SK-N-SH (cell line): Measurements from ENCODE around the gene CCR5. TPM values are rescaled to one million over a fixed set of nuclear protein-coding genes. Genes with fewer than 3 reads are reported as not detected.

Source experiments
- CTCF ChIA-PET: fragments of 300-600, 350-600 bp; formaldehyde crosslinking; extraction: SDS; loops from one replicate; lab custom pipeline; 2021; lab: Yijun Ruan, JAX
- POLR2A ChIA-PET: fragments of 350-600 bp; sonication (Branson Sonifier 250); formaldehyde crosslinking; extraction: SDS; loops from one replicate; lab custom pipeline; 2020; ENCODE audit warnings: antibody characterized with exemption, inconsistent platforms; lab: Yijun Ruan, JAX
- DNase-seq: peaks from one replicate; pipeline ENCODE4 v3.0.0; 2012
- H2AFZ ChIP-seq: fragments of 200-600 bp; sonication (generic); 2 replicates; pipeline ENCODE4 v1.8.1; 2016; ENCODE audit warnings: antibody characterized with exemption, mild to moderate bottlenecking, low read depth
- H3F3A ChIP-seq: fragments of 200-600 bp; sonication (generic); replicated peaks from 2 replicates; pipeline ENCODE3; 2016; ENCODE audit warnings: antibody characterized with exemption, mild to moderate bottlenecking; ENCODE audit not compliant: insufficient read depth
- H3K27ac ChIP-seq, 2 experiments: fragments of 200-500 bp in 1 of 2; fragments of 200-600 bp in 1 of 2; sonication (Bioruptor generic) in 1 of 2; sonication (generic), shearing (Covaris generic) in 1 of 2; 2 replicates each; pipeline versions ENCODE4 v1.5.1 to v1.6.1; 2014 to 2016; ENCODE audit warnings: low read depth in 2 of 2, inconsistent platforms in 1 of 2, low read length in 1 of 2, mild to moderate bottlenecking in 1 of 2, mixed read lengths in 1 of 2
- H3K27me3 ChIP-seq: fragments of 200-600 bp; sonication (generic), shearing (Covaris generic); 2 replicates; pipeline ENCODE4 v1.6.1; 2016; ENCODE audit warnings: mixed run types; ENCODE audit not compliant: insufficient read depth
- H3K36me3 ChIP-seq, 2 experiments: fragments of 200-500 bp in 1 of 2; fragments of 200-600 bp in 1 of 2; sonication (Bioruptor generic) in 1 of 2; sonication (generic) in 1 of 2; replicated peaks in 1 of 2; 2 replicates each; pipeline versions ENCODE3 to v1.5.1; 2014 to 2016; ENCODE audit warnings: low read length in 1 of 2, mild to moderate bottlenecking in 1 of 2; ENCODE audit not compliant: insufficient read depth in 2 of 2, control insufficient read depth in 1 of 2
- H3K4me1 ChIP-seq, 2 experiments: fragments of 200-500 bp in 1 of 2; fragments of 200-600 bp in 1 of 2; sonication (Bioruptor generic) in 1 of 2; sonication (generic), shearing (Covaris generic) in 1 of 2; 2 replicates each; pipeline versions ENCODE4 v1.5.1 to v1.6.1; 2014 to 2016; ENCODE audit warnings: low read depth in 1 of 2, low read length in 1 of 2, mixed run types in 1 of 2; ENCODE audit not compliant: insufficient read depth in 2 of 2, control insufficient read depth in 1 of 2
- H3K4me2 ChIP-seq: fragments of 200-600 bp; sonication (generic), shearing (Covaris generic); 2 replicates; pipeline ENCODE4 v1.6.1; 2017; ENCODE audit warnings: mixed run types
- H3K4me3 ChIP-seq, 2 experiments: fragments of 200-500 bp in 1 of 2; fragments of 200-600 bp in 1 of 2; sonication (Bioruptor generic) in 1 of 2; sonication (generic), shearing (Covaris generic) in 1 of 2; 2 replicates each; pipeline versions ENCODE4 v1.5.1 to v1.8.1; 2014 to 2016; ENCODE audit warnings: low read depth in 2 of 2, inconsistent platforms in 1 of 2, low read length in 1 of 2, mild to moderate bottlenecking in 1 of 2, mixed read lengths in 1 of 2, moderate library complexity in 1 of 2
- H3K79me2 ChIP-seq: fragments of 200-600 bp; sonication (generic); 2 replicates; pipeline ENCODE4 v1.8.1; 2017; ENCODE audit warnings: mild to moderate bottlenecking; ENCODE audit not compliant: insufficient read depth
- H3K9ac ChIP-seq: fragments of 200-600 bp; sonication (generic); 2 replicates; pipeline ENCODE4 v1.6.1; 2017; ENCODE audit warnings: mixed run types
- H3K9me2 ChIP-seq: fragments of 200-600 bp; sonication (generic); 2 replicates; pipeline ENCODE4 v1.6.1; 2017; ENCODE audit warnings: mixed run types
- H3K9me3 ChIP-seq: fragments of 200-600 bp; sonication (generic); 2 replicates; pipeline ENCODE4 v1.6.1; 2017; ENCODE audit warnings: mixed run types, mild to moderate bottlenecking, moderate library complexity
- H4K20me1 ChIP-seq: fragments of 200-600 bp; sonication (generic); 2 replicates; pipeline ENCODE4 v1.6.1; 2017; ENCODE audit warnings: mild to moderate bottlenecking, mixed run types; ENCODE audit not compliant: insufficient read depth
- FOSL2 ChIP-seq: IDR thresholded peaks from 2 replicates; pipeline ENCODE4 v1.4.0; 2012; ENCODE audit warnings: low read depth, mild to moderate bottlenecking, moderate library complexity, borderline replicate concordance
- FOXJ3 ChIP-seq: sonication (generic); formaldehyde crosslinking; IDR thresholded peaks from 2 replicates; pipeline ENCODE4 v1.5.1; 2020; ENCODE audit warnings: mild to moderate bottlenecking, missing genetic modification reagents
- FOXM1 ChIP-seq: IDR thresholded peaks from 2 replicates; pipeline ENCODE4 v1.4.0; 2012; ENCODE audit warnings: low read depth, mild to moderate bottlenecking
- MAX ChIP-seq: IDR thresholded peaks from 2 replicates; pipeline ENCODE4 v1.4.0; 2012; ENCODE audit warnings: low read depth
- MXI1 ChIP-seq: IDR thresholded peaks from 2 replicates; pipeline ENCODE4 v1.6.1; 2012; ENCODE audit warnings: mild to moderate bottlenecking, low read depth, low read length, improper control_type of control experiment
- NRF1 ChIP-seq: IDR thresholded peaks from 2 replicates; pipeline ENCODE4 v1.6.1; 2012; ENCODE audit warnings: low read depth, mild to moderate bottlenecking, low read length
- RCOR1 ChIP-seq: fragments of 150-350 bp; IDR thresholded peaks from 2 replicates; pipeline ENCODE4 v1.6.1; 2017; ENCODE audit warnings: antibody characterized with exemption, low read length
- REST ChIP-seq: IDR thresholded peaks from 2 replicates; pipeline ENCODE4 v1.6.1; 2012; ENCODE audit warnings: mild to moderate bottlenecking, low read depth, low read length, moderate library complexity
- SIN3A ChIP-seq: IDR thresholded peaks from 2 replicates; pipeline ENCODE4 v1.6.1; 2012; ENCODE audit warnings: low read depth, mild to moderate bottlenecking, low read length, moderate library complexity, borderline replicate concordance
- SMC3 ChIP-seq: IDR thresholded peaks from 2 replicates; pipeline ENCODE4 v1.6.1; 2012; ENCODE audit warnings: low read depth, low read length, improper control_type of control experiment
- YY1 ChIP-seq: IDR thresholded peaks from 2 replicates; pipeline ENCODE4 v1.4.0; 2012; ENCODE audit warnings: low read depth, mild to moderate bottlenecking
- ZBTB33 ChIP-seq: IDR thresholded peaks from 2 replicates; pipeline ENCODE4 v1.4.0; 2012; ENCODE audit warnings: low read depth, borderline replicate concordance
- polyA plus RNA-seq, 3 experiments: library from polyadenylated mRNA; depleted of rRNA; stranded (reverse); fragments of >200 nt; gene quantifications; 2 replicates each; pipeline ENCODE4 v1.2.3, GENCODE V29; 2012

CCR5 gene
- polyA plus RNA-seq, 1 of the 3 experiments (the other 2 are of a cell fraction) = not detected

GRCh38 chr3:46335541-46335940 lies 35.2 kb upstream of the CCR5 start (continued):
- no peak for TF ChIP-seq REST
- TF ChIP-seq MAX = no peak
- no peak for TF ChIP-seq SMC3
- no peak for TF ChIP-seq YY1
- TF ChIP-seq SIN3A = no peak
- no peak for TF ChIP-seq FOXJ3
- TF ChIP-seq, all 33 proteins: peak for 0

- Histone ChIP-seq H4K20me1 (no peaks in the 10 kb centered on the region), H3K27ac (no peak overlapping the region), H3K79me2 (no peaks in the 10 kb centered on the region), H3K27me3 (no peaks in the 10 kb centered on the region), H2AFZ (no peak overlapping the region), H3K36me3 (no peaks in the 10 kb centered on the region), H3K4me1 (no peaks in the 10 kb centered on the region), H3F3A (no peaks in the 10 kb centered on the region), H3K4me2 (no peak overlapping the region), H3K9me2 (no peaks in the 10 kb centered on the region), H3K9ac (no peak overlapping the region), H3K4me3 (no peak overlapping the region), H3K9me3 (no peaks in the 10 kb centered on the region)
- DNase-seq = no peak
- TF ChIP-seq MAX (no peak), NRF1 (no peak), RCOR1 (no peak), FOXM1 (no peak), FOSL2 (no peak), ZBTB33 (no peak), MXI1 (no peak)
- ChIA-PET CTCF (no interaction called here), POLR2A (no interaction called here)
Measured at GRCh38 chr3:46337911-46338310, 32.8 kb upstream of the CCR5 start.
